Hepatocyte (in vitro differentiated cells): ENCODE measurements around the gene GPX8.

ENCODE experiments used
- EZH2 ChIP-seq: fragments of 200-600 bp; sonication (generic); IDR thresholded peaks from 2 replicates; pipeline ENCODE4 v1.6.1; 2016; ENCODE audit warnings: antibody characterized with exemption, mild to moderate bottlenecking, borderline replicate concordance
- EZH2phosphoT487 ChIP-seq: fragments of 200-600 bp; sonication (generic); IDR thresholded peaks from one replicate; pipeline ENCODE4 v1.6.1; 2018; ENCODE audit warnings: antibody characterized with exemption, mild to moderate bottlenecking, low read depth, moderate library complexity; ENCODE audit not compliant: unreplicated experiment, severe bottlenecking

GRCh38 chr5:55173687-55174230 lies 13.8 kb downstream of the GPX8 start:
- TF ChIP-seq EZH2phosphoT487 (no peak), EZH2 (no peak)
